Transverse colon (tissue), 3 donors: ENCODE data around the gene STK24.

ENCODE experiments used
- CTCF ChIP-seq, 5 experiments: fragments of 200-600 bp in 3 of 5; fragments of 450-650 bp in 2 of 5; sonication (generic) in 3 of 5; IDR thresholded peaks; 1 replicate in 2 of 5; 2 replicates in 3 of 5; pipeline ENCODE4 v1.5.1; 2016 to 2017; ENCODE audit warnings: antibody characterized with exemption in 5 of 5, inconsistent platforms in 3 of 5, mild to moderate bottlenecking in 2 of 5, moderate library complexity in 1 of 5
- EP300 ChIP-seq: sonication (generic); formaldehyde crosslinking; IDR thresholded peaks from one replicate; pipeline ENCODE4 v1.6.1; 2017; ENCODE audit warnings: antibody characterized with exemption, low read depth
- POLR2A ChIP-seq: fragments of 450-650 bp; IDR thresholded peaks from one replicate; pipeline ENCODE4 v1.6.1; 2016; ENCODE audit warnings: antibody characterized with exemption, mild to moderate bottlenecking, moderate library complexity

GRCh38 chr13:98479496-98480003 lies 97.4 kb downstream of the STK24 start:
- TF ChIP-seq CTCF (IDR thresholded peaks at IDR 0.05) (no peak), POLR2A (no peak), EP300 (no peak)
